ENCODE measurements around the gene NFIA. TPM values are rescaled to one million over a fixed set of nuclear protein-coding genes. Genes with fewer than 3 reads are reported as not detected.

Gene NFIA
- total and polyA plus RNA-seq, 12 donors, result 11.2 to 117 (median 92.5) TPM

- peaks cover 0 to 4% (median 0%) of the 10 kb centered on the region in 9 donors for H3K36me3 ChIP-seq
- 59 to 70% methylated on average over 9 of the region's 9 CpGs for WGBS, 2 donors
- no peaks in the 10 kb centered on the region for H3K9me3 ChIP-seq
- peaks cover 9 to 65% (median 55%) of the 10 kb centered on the region in 9 donors for H3K4me1 ChIP-seq
- no peak for TF ChIP-seq CTCF (IDR thresholded peaks at IDR 0.05)
- peak in 2 of 8 donors; percentile 22 to 34 for ATAC-seq
- no peak overlapping the region for H3K4me3 ChIP-seq
- H3K27ac ChIP-seq, result peak overlapping the region in 6 of 10 donors; percentile 11 to 69 (median 32)
- DNase-seq, result no peak
- H3K27me3 ChIP-seq, result no peaks in the 10 kb centered on the region
- intact Hi-C loops (cut with DNase I), result no loop called here
Observed at GRCh38 chr1:61141288-61142042, 59.1 kb downstream of the NFIA start.

GRCh38 chr1:61142043-61142440 lies 59.7 kb downstream of the NFIA start:
- TF ChIP-seq CTCF (IDR thresholded peaks at IDR 0.05), result no peak
- Histone ChIP-seq H3K4me1 (peaks cover 8 to 61% (median 55%) of the 10 kb centered on the region in 9 donors), H3K36me3 (peaks cover 0 to 4% (median 0%) of the 10 kb centered on the region in 9 donors), H3K27me3 (no peaks in the 10 kb centered on the region), H3K4me3 (no peak overlapping the region), H3K9me3 (no peaks in the 10 kb centered on the region), H3K27ac (peak overlapping the region in 4 of 10 donors; percentile 11 to 69 (median 30))
- no peak for DNase-seq
- no peak for ATAC-seq
- intact Hi-C loops (cut with DNase I), result no loop called here
- whole genome bisulfite sequencing, 2 donors, result 42 to 54% methylated on average over 1 of the region's 1 CpG

- no peak for TF ChIP-seq CTCF (IDR thresholded peaks at IDR 0.05)
- H3K36me3 ChIP-seq, result peaks cover 0 to 4% (median 0%) of the 10 kb centered on the region in 9 donors
- ATAC-seq (peak in 3 of 8 donors; percentile 14 to 24 (median 20)), DNase-seq (no peak)
- no peaks in the 10 kb centered on the region for H3K9me3 ChIP-seq
- 81% methylated on average over 11 of the region's 11 CpGs for WGBS, 2 donors
- peak overlapping the region in 2 of 10 donors; percentile 23 to 69 for H3K27ac ChIP-seq
- no peak overlapping the region for H3K4me3 ChIP-seq
- peaks cover 6 to 67% (median 55%) of the 10 kb centered on the region in 9 donors for H3K4me1 ChIP-seq
- intact Hi-C loops (cut with DNase I), result no loop called here
- H3K27me3 ChIP-seq, result no peaks in the 10 kb centered on the region
Observed at GRCh38 chr1:61142726-61143500, 60.6 kb downstream of the NFIA start.

- Histone ChIP-seq H3K27ac (peak overlapping the region in 1 of 10 donors; percentile 69), H3K9me3 (no peaks in the 10 kb centered on the region), H3K4me3 (no peak overlapping the region), H3K27me3 (no peaks in the 10 kb centered on the region), H3K4me1 (peaks cover 6 to 71% (median 55%) of the 10 kb centered on the region in 9 donors), H3K36me3 (peaks cover 0 to 4% (median 0%) of the 10 kb centered on the region in 9 donors)
- intact Hi-C loops (cut with DNase I), result no loop called here
- 82 to 84% methylated on average over 5 of the region's 5 CpGs for WGBS, 2 donors
- ATAC-seq (no peak), DNase-seq (no peak)
- no peak for TF ChIP-seq CTCF (IDR thresholded peaks at IDR 0.05)
Observed at GRCh38 chr1:61143821-61144424, 61.6 kb downstream of the NFIA start.
